ENCODE results near the gene SYT12.

Gene SYT12

GRCh38 chr11:67057205-67057672 is 34.3 kb downstream of the SYT12 start:
- peak; percentile 74 for DNase-seq

- no peak for DNase-seq
Observed at GRCh38 chr11:67058506-67058905, 35.6 kb downstream of the SYT12 start.

GRCh38 chr11:67059671-67060070 is 36.7 kb downstream of the SYT12 start:
- DNase-seq = no peak

DNA sequence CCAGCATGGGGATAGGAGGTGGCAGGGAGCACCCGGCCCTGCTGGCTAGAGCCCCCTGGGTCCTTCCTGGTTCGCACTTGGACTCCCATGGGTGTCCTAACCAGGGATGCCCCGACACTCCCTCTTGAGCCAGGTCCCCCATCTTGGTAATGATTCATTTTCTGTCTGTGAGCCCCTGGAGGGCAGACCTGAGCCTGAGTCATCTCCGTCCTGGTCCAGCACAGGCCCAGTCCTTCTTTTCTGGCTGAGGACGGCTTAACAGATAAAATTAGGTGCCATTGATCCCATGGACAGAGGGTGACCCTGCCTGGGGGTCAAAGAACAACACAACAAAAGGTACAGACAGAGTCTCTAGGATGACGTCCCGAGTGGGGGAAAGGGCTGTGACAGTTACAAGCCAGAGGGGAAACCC is 37.2 kb downstream of the SYT12 start:
- no peak for DNase-seq

DNA sequence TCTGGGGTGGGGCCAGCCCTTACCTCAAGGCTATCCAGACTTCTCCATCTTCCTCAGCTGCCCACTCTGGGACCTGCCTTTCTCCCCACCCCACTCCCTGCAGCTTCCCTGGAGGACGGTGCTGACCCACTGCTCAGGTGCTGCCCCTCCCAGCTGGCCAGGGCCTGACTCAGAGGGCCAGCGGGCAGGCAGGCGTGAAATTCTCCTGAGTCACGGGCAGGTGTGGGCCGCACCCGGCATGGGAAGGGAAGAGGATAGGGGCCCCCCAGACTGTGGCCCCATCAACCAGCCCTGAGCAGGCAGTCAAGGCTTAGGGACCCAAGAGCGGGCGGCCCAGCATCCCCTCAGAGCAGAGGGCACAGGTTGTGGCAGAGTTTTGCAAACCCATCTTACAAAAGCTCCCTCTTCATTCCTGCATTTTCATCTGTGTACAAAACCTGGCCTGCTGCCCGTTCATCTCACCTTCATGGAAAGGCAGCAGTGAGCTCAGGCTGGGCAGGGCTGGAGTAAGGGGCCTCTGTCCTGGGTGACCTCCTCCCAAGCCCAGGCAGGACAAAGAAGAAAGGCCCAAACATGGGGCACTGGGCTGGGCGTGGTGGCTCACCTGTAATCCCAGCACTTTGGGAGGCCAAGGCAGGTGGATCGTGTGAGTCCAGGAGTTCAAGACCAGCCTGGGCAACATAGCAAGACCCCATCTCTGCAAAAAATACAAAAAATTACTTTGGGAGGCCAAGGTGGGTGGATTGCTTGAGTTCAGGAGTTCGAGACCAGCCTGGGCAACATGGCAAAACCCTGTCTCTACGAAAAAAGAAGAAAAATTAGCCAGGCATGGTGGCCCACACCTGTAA is 39.8 kb downstream of the SYT12 start:
- peak; percentile 93 for DNase-seq

DNA sequence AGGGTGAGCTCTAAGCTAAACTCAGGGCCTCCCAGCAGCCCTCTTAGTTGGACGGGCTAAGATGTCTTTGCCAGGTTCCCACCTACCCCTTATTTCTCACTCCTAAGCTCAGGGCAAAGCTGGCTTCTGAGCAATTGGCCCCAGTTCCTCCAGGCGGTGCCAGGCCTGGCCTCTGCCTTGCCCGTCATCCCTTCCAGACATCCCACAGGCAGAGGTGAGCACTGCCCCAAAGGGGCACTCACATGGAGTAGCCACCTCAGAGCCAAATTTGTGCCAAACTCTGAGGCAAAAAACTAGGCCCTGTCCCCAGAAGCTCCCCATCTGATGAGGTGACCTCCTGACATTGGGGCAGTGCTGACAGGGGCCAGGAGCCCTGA is 43.4 kb downstream of the SYT12 start:
- no peak for DNase-seq

DNA sequence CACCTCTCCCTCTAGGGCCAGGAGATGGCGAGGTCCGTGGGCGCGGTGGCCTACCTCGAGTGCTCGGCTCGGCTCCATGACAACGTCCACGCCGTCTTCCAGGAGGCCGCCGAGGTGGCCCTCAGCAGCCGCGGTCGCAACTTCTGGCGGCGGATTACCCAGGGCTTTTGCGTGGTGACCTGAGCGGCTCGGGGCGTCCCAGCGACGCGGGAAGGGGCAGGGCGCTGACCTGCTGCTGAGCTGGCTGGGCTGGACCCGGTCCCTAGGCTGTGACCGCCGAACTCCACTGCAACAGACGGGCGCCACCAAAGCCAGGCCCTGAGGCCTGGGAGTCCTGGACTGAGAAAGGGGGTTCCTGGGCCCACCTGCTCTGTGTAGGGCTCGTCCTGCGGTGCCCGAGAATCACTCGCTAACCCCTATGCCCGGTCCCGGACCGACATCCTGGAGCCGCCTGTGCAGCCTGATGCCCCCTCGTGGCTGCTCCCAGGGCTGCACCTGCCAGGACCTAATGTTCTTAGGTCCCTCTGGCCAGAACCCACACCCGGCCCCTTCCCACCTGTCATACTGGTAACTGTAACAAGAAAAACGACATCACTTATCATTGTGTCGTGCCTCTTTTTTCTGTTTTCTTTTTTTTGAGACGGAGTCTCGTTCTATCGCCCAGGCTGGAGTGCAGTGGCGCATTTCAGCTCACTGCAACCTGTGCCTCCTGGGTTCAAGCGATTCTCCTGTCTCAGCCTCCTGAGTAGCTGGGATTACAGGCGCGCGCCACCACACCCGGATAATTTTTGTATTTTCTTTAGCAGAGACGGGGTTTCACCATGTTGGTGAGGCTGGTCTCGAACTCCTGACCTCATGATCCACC is 48.7 kb downstream of the SYT12 start:
- peak; percentile 96 for DNase-seq

DNA sequence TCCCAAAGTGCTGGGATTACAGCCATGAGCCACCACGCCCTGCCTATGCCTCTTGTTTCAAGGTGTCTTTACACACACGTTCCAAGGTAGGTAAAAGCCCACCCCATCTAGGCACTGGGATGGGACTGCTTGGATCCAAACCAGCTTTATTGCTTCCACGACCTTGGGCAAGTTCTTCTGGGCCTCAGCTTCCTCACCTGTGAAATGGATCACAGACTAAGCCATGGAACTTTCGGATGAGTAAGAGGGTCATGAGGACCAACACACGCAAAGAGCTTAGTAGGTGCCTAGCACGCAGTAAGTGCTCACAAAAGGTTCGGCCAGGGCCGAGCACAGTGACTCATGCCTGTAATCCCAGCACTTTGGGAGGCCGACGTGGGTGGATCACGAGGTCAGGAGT is 49.4 kb downstream of the SYT12 start:
- no peak for DNase-seq

DNA sequence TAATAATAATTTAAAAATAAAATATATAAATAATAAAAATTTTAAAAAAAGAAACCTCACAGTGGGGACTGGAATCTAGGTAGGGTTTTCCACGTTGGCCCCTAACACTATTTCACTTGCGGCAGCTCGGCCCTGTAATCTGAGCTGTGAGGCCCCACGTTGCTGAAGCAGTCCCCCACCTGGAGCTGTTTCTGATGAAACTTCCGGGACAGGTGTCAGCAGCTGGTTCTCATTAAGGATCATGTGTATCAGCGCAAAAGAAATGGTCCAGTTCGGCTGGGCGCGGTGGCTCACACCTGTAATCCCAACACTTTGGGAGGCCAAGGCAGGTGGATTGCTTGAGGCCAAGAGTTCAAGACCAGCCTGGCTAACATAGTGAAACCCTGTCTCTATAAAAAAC is 51.0 kb downstream of the SYT12 start:
- no peak for DNase-seq

GRCh38 chr11:67076202-67076601 is 53.3 kb downstream of the SYT12 start:
- DNase-seq = no peak

DNA sequence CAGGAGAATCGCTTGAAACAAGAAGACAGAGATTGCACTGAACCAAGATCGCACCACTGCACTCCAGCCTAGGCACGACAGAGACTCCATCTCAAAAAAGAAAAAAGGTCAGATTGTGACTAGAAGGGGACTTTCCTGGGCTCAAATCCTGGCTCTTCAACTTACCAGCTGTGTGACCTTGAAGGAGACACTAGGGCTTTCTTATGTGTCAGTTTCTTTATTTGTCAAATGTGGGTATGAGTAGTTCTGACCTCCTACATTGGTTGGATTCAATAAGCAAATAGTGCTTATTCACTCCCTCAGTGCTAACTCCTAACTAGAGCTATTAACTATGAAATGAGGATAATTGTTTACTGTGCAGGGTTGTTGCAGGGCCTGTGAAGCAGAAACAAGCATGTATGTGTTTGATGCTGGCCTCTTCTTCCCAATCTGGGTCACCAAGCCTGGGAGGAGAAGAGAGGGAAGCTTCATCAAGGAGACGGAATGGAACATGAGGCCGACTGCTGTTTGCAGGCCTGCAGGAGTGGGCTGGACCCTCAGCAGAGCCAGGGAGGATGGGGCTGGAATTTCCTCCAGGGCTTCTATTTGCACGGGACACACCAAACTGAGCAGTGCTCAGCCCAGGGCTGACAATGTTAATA is 56.3 kb downstream of the SYT12 start:
- DNase-seq = no peak

GRCh38 chr11:67082071-67082791 is 59.3 kb downstream of the SYT12 start:
- no peak for DNase-seq

DNA sequence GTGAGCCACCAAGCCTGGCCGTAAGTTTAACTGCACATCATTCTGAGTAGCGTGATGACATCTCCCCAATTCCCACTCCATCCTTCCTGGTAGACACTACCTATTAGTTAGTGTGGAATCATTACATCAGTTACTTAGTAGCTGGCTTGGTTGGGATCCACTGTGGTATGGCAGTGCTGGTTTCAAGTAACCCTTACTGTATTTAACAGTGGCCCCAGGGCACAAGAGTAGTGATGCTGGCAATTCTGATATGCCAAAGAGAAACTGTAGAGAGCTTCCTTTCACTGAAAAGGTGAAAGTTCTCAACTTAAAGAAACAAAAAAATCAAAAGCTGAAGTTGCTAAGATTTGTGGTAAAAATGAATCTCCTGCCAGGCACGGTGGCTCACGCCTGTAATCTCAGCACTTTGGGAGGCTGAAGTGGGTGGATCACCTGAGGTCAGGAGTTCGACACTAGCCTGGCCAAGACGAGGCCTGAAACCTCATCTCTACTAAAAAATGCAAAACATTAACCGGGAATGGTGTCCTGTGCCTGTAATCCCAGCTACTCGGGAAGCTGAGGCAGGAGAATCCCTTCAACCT is 60.9 kb downstream of the SYT12 start:
- no peak for DNase-seq

DNA sequence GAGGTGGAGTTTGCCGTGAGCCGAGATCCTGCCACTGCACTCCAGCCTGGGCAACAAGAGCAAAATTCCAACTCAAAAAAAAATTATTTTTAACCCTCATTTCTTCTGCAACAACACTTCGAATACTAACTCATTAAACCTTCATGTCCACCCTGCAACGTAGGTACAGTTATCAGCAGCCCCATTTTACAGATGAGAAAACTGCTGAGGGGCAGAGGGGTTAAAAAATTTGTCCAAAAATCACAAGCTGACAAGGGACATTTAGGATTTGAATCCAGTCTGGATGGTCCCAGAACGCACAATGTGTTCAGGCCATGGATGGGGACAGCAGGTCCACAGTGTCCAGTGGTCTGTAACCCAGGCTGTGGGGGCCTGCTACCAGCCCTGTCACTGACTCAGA is 62.7 kb downstream of the SYT12 start:
- DNase-seq = no peak

DNA sequence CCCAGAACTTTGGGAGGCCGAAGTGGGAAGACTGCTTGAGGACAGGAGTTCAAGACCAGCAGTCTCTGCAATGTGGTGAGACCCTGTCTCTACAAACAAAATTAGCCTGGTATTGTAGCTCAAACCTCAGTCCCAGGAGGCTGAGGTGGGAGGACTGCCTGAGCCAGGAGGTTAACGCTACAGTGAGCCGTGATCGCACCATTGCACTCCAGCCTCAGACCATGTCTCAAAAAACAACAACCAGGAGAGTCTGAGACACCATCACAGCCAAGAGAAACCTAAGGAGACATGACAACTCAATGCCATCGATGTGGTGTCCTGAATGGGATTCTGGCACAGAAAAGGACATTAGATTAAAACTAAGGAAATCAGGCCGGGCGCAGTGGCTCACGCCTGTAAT is 67.8 kb downstream of the SYT12 start:
- no peak for DNase-seq

DNA sequence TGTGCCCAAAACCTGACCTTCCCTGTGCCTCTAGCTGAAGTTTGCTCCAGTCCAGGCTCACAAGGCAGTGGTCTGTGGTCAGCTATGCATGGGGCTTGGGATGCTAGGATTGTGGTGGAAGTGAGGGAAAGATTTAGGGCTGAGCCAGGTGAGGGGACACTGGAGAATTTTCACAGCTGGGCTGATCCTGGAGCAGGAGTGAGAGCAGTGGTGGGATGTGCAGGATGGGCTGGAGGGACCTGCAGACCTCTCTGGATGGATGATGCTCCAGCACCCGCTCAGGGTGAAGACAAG is 72.2 kb downstream of the SYT12 start:
- DNase-seq = no peak

DNA sequence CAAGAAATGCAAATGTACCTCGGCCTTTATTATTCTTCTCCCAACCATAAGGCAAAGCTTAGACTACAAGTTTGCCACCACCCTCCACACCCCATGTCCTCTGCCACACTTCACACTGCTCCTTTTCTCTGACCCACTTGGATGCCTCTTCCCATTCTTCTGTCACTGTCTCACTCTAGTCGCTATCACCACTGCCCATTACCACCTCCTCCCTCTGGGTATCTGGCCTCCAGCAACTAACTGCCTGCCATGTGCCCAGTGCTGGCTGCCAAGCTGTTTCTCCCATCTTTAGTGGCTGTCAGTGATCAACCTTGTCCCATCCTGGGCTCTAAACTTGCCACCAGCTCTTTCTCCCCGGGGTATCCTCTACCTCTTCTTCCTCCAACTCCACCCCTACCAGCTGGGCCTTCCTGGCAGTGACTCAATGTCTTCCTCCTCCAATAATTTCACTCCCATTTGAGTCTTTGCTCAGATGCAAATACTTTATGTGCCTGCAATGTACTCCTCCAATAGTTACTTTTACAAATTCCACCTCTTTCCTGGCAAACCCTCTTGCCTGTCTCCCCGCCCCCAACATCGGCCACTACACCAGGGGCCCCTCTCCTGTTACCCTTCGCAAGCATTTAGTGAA is 76.0 kb downstream of the SYT12 start:
- no peak for DNase-seq

DNA sequence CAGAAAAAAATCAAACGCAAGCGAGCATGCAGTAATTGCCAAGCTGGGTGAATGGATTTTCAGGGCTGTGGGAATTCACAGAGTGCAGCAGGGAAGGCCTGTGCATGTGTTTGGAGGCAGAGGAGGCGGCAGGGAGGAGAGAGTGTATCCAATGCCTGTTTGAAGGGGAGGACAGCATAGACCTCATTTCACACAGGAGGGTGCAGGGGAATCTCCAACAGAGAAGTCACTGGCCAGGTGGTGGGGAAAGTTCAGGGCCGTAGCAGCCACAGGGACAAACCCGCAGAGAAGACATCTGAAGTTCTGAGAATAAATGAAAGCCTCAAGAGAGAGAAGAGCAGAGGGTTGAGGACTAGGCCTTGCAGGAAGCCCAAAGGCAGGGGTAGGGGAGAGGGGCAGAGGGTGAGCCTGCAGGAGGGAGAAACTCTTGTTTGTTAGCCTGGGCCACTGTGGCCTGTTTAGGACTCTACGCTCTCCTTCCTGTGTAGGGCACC is 76.9 kb downstream of the SYT12 start:
- DNase-seq = no peak
